Left lobe of liver (tissue), 2 donors: ENCODE results near the gene ZBTB20. TPM values are rescaled to one million over a fixed set of nuclear protein-coding genes. Genes with fewer than 3 reads are reported as not detected.
A peak's percentile ranks its signal among the peaks of the same experiment; 100 is the strongest.

ENCODE experiments used
- ATAC-seq: fragments of 200-7000 bp; cut with Tn5 transposase; one replicate; pipeline ENCODE4 v1.9.1; 2020; ENCODE audit warnings: mild to moderate bottlenecking, moderate library complexity
- DNase-seq: peaks from one replicate; pipeline ENCODE4 v3.0.0-alpha.2; 2020; ENCODE audit warnings: low spot score
- total RNA-seq: library from RNA; stranded (reverse); gene quantifications from one replicate; pipeline ENCODE4 v1.2.1, GENCODE V29; 2021
- donor health status: DM: no; HTN: no; CAD: no; lungs with moderate emphysema.
- donor health status: DM: no; HTN: yes; CAD: no.

Gene ZBTB20
- total RNA-seq, 1 donor from 2014 or later = 50.6 TPM

DNA sequence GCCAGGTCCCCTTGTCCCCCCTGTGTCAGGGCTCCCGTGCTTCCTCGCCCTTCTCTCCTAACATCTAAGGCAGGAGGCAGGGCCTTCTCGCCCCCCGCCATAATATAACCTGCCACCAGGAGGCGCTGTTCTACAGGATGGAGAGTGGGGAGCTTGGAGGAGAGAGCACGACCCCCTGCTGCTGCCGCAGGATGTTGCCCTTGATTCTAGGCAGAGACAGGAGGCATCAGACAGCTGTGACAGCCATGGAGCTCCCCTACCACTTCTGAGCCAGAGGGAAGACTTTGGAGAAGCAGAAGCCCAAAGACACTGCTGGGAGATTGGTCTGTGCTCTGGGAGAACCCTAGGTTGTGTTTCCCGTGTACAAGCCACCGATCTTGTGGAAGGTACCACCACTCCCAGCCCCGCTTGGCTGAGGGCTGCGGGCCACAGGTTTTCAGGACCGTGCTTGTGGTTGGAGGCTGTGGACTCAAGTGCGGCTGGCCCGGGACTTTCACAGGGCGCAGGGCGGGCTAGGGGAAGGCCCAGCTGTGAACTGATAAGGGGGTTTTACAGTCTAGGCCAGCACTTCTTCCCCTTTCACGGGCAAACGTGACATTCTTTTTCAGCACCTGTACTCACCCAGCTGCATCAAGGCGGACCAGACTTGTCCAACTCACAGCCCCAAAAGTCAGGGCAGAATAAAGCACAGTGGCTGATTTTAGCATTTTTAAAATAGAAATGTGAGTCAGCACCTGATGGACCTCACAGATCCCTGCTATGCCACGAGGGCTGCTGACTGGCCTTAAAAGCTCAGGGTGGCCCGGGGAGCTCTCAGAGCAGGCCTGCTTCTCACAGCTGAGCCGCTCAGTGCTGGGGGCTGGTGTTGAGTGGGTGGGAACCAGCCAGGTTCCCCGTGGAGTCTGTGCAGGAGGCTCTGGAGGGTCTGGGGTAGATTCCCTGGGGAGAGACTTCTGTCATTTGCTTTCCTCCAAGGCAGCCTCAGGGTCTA lies 855.9 kb downstream of the ZBTB20 start:
- peak; percentile 76 for ATAC-seq
- peak; percentile 49 for DNase-seq

DNA sequence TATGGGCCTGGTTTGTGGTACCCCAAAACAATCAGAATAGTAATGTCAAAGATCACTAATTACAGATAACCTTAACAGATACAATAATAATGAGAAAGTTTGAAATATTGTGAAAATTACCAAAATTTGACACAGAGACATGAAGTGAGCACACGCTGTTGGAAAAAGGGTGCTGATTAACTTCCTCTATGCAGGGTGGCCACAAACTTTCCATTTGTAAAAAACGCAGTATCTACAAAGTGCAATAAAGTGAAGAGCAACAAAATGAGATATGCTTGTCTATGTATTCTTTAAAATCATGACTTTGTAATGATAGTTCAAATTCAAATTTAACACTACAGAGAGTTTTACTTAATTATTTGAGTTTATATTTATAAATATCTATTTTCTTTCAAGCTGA lies 860.8 kb downstream of the ZBTB20 start:
- DNase-seq (no peak), ATAC-seq (no peak)

DNA sequence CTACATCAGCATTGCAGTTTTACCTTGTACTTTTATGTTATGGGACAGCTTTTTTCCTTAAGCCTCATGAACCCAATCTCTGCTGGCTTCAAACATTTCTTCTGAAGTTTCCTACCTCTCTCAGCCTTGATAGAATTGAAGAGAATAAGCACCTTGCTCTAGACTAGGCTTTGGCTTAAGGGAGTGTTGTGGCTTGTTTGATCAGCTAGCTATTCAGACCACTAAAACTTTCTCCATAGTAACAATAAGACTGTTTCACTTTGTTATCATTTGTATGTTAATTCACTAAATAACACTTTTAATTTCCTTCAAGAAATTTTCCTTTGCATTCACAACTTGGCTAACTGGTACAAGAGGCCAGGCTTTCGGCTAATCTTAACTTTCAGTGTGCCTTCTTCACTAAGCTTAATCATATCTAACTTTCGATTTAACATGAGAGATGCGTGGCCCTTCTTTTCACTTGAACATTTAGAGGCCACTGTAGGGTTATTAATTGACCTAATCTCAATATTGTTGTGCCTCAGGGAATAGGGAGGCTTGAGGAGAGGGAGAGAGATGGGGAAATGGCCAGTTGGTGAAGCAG lies 861.3 kb downstream of the ZBTB20 start:
- ATAC-seq = no peak
- DNase-seq = no peak

DNA sequence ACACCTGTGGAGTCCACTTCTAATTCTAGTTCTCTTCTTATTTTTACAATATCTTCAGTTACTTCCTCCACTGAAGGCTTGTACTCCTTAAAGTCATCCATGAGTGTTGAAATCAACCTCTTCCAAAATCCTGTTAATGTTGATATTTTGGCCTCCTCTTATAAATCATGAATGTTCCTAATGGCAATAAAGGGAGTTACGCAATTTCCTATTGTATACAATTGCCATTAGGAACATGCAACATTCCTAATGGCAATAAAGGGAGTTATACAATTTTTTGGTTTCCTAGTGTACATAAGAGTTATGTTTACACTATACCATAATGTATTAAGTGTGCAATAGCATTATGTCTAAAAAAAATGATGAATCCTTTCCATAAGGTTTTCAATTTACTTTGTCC lies 862.4 kb downstream of the ZBTB20 start:
- DNase-seq = no peak
- no peak for ATAC-seq
